ENCODE results near the gene ARHGAP23.

The ARHGAP23 gene

GRCh38 chr17:38457577-38458371 lies 29.5 kb downstream of the ARHGAP23 start:
- in situ Hi-C loops (cut with MboI; ENCODE audit: low sequenced_read_pairs): no loop called here

- in situ Hi-C loops (cut with MboI; ENCODE audit: low sequenced_read_pairs): no loop called here
These were observed 30.3 kb downstream of the ARHGAP23 start for GRCh38 chr17:38458521-38458920.

- in situ Hi-C loops (cut with MboI; ENCODE audit: low sequenced_read_pairs): no loop called here
These were observed 31.3 kb downstream of the ARHGAP23 start for GRCh38 chr17:38459567-38459966.

GRCh38 chr17:38460082-38460715 lies 31.9 kb downstream of the ARHGAP23 start:
- in situ Hi-C loops (cut with MboI; ENCODE audit: low sequenced_read_pairs): no loop called here

- in situ Hi-C loops (cut with MboI; ENCODE audit: low sequenced_read_pairs): no loop called here
These were observed 32.7 kb downstream of the ARHGAP23 start for GRCh38 chr17:38460716-38461630.

GRCh38 chr17:38461683-38462082 lies 33.4 kb downstream of the ARHGAP23 start:
- in situ Hi-C loops (cut with MboI; ENCODE audit: low sequenced_read_pairs): no loop called here

GRCh38 chr17:38463451-38463858 lies 35.2 kb downstream of the ARHGAP23 start:
- in situ Hi-C loops (cut with MboI; ENCODE audit: low sequenced_read_pairs): no loop called here

- in situ Hi-C loops (cut with MboI; ENCODE audit: low sequenced_read_pairs): no loop called here
These were observed 36.0 kb downstream of the ARHGAP23 start for GRCh38 chr17:38464251-38464722.

GRCh38 chr17:38464723-38465390 lies 36.6 kb downstream of the ARHGAP23 start:
- in situ Hi-C loops (cut with MboI; ENCODE audit: low sequenced_read_pairs): no loop called here

GRCh38 chr17:38465391-38466345 lies 37.4 kb downstream of the ARHGAP23 start:
- in situ Hi-C loops (cut with MboI; ENCODE audit: low sequenced_read_pairs): no loop called here

- in situ Hi-C loops (cut with MboI; ENCODE audit: low sequenced_read_pairs): no loop called here
These were observed 38.4 kb downstream of the ARHGAP23 start for GRCh38 chr17:38466346-38467315.

GRCh38 chr17:38467491-38467890 lies 39.2 kb downstream of the ARHGAP23 start:
- in situ Hi-C loops (cut with MboI; ENCODE audit: low sequenced_read_pairs): no loop called here

GRCh38 chr17:38469875-38470274 lies 41.6 kb downstream of the ARHGAP23 start:
- in situ Hi-C loops (cut with MboI; ENCODE audit: low sequenced_read_pairs): loop anchor here (10.0 kb wide), 1 partner anchor 65 kb away; no protein-coding TSS in a partner anchor

GRCh38 chr17:38471253-38471652 lies 43.0 kb downstream of the ARHGAP23 start:
- in situ Hi-C loops (cut with MboI; ENCODE audit: low sequenced_read_pairs): loop anchor here (10.0 kb wide), 1 partner anchor 64 kb away; no protein-coding TSS in a partner anchor

- in situ Hi-C loops (cut with MboI; ENCODE audit: low sequenced_read_pairs): loop anchor here (10.0 kb wide), 1 partner anchor 60 kb away; no protein-coding TSS in a partner anchor
These were observed 46.4 kb downstream of the ARHGAP23 start for GRCh38 chr17:38474666-38475065.

GRCh38 chr17:38476549-38476948 lies 48.3 kb downstream of the ARHGAP23 start:
- in situ Hi-C loops (cut with MboI; ENCODE audit: low sequenced_read_pairs): loop anchor here (10.0 kb wide), 1 partner anchor 58 kb away; no protein-coding TSS in a partner anchor

- in situ Hi-C loops (cut with MboI; ENCODE audit: low sequenced_read_pairs): loop anchor here (10.0 kb wide), 1 partner anchor 57 kb away; no protein-coding TSS in a partner anchor
These were observed 49.2 kb downstream of the ARHGAP23 start for GRCh38 chr17:38477417-38477816.

- in situ Hi-C loops (cut with MboI; ENCODE audit: low sequenced_read_pairs): loop anchor here (10.0 kb wide), 1 partner anchor 57 kb away; no protein-coding TSS in a partner anchor
These were observed 49.7 kb downstream of the ARHGAP23 start for GRCh38 chr17:38477951-38478350.

Data from HL-60/S4 (cell line).